OCI-LY7 (cell line): ENCODE data around the gene POT1. TPM values are rescaled to one million over a fixed set of nuclear protein-coding genes. Genes with fewer than 3 reads are reported as not detected.

Source experiments
- BruUV-seq: library from RNA; stranded (reverse); fragments of 400-500 nt; replicated peaks from 2 replicates; lab custom pipeline; 2021; lab: Mats Ljungman, UMichigan
- CTCF ChIA-PET: fragments of 300-600 bp; sonication (Branson Sonifier 250); formaldehyde crosslinking; loops from one replicate; lab custom pipeline; 2022; ENCODE audit warnings: antibody characterized with exemption; ENCODE audit not compliant: unreplicated experiment; lab: Charles Lee
- POLR2A ChIA-PET: fragments of 300-600 bp; sonication (Branson Sonifier 250); formaldehyde crosslinking; loops from one replicate; lab custom pipeline; 2022; ENCODE audit warnings: antibody characterized with exemption; lab: Charles Lee
- DNase-seq: peaks from one replicate; pipeline ENCODE4 v3.0.0-alpha.2; 2015; ENCODE audit warnings: low spot score
- H2AFZ ChIP-seq: fragments of 200-600 bp; sonication (generic), shearing (Covaris generic); 2 replicates; pipeline ENCODE4 v1.6.1; 2014; ENCODE audit warnings: mild to moderate bottlenecking, antibody characterized with exemption, low read length, moderate library complexity
- H3K27ac ChIP-seq: fragments of 200-600 bp; sonication (generic); 2 replicates; pipeline ENCODE4 v1.5.1; 2014; ENCODE audit warnings: mixed run types, low read depth, mild to moderate bottlenecking, moderate library complexity, low read length, inconsistent platforms; ENCODE audit not compliant: poor library complexity, severe bottlenecking
- H3K36me3 ChIP-seq: fragments of 200-600 bp; sonication (generic); 2 replicates; pipeline ENCODE4 v1.6.1; 2014; ENCODE audit warnings: mild to moderate bottlenecking, antibody characterized with exemption, low read length, moderate library complexity, mixed read lengths; ENCODE audit not compliant: insufficient read depth
- H3K4me1 ChIP-seq: fragments of 200-600 bp; sonication (generic); 2 replicates; pipeline ENCODE4 v1.5.1; 2014; ENCODE audit warnings: mild to moderate bottlenecking, low read length; ENCODE audit not compliant: insufficient read depth, poor library complexity, severe bottlenecking
- H3K4me2 ChIP-seq: fragments of 200-600 bp; sonication (generic); 2 replicates; pipeline ENCODE4 v1.6.1; 2014; ENCODE audit warnings: mild to moderate bottlenecking, low read length
- H3K4me3 ChIP-seq: fragments of 200-600 bp; sonication (generic); 2 replicates; pipeline ENCODE4 v1.5.1; 2014; ENCODE audit warnings: mild to moderate bottlenecking, low read depth, low read length; ENCODE audit not compliant: poor library complexity, severe bottlenecking
- H3K79me2 ChIP-seq: fragments of 200-600 bp; sonication (generic); 2 replicates; pipeline ENCODE4 v1.6.1; 2016; ENCODE audit warnings: low read depth, mild to moderate bottlenecking, low read length, moderate library complexity, mixed read lengths; ENCODE audit not compliant: insufficient read depth
- H3K9me2 ChIP-seq: fragments of 200-600 bp; sonication (generic); 2 replicates; pipeline ENCODE4 v1.6.1; 2016; ENCODE audit warnings: mild to moderate bottlenecking, low read length, mixed read lengths; ENCODE audit not compliant: insufficient read depth
- H3K9me3 ChIP-seq: fragments of 200-600 bp; sonication (generic); 2 replicates; pipeline ENCODE4 v1.6.1; 2014; ENCODE audit warnings: mild to moderate bottlenecking, mixed run types, low read length, mixed read lengths
- H4K20me1 ChIP-seq: fragments of 200-600 bp; sonication (generic); 2 replicates; pipeline ENCODE4 v1.6.1; 2014; ENCODE audit warnings: mild to moderate bottlenecking, antibody characterized with exemption, low read length, moderate library complexity, mixed read lengths; ENCODE audit not compliant: insufficient read depth
- EZH2phosphoT487 ChIP-seq: fragments of 200-600 bp; sonication (generic); IDR thresholded peaks from 2 replicates; pipeline ENCODE4 v1.6.1; 2018; ENCODE audit warnings: low read depth, borderline replicate concordance, mild to moderate bottlenecking, mixed run types, antibody characterized with exemption, low read length, moderate library complexity, mixed read lengths
- intact Hi-C: fragments of 100-400 bp; cut with micrococcal nuclease; formaldehyde crosslinking; loops from one replicate; pipeline ENCODE4 v1.10.0; 2022; ENCODE audit not compliant: unreplicated experiment
- total RNA-seq, 2 experiments: library from RNA; depleted of rRNA in 1 of 2; stranded (reverse); fragments of >200 nt in 1 of 2; shearing (Covaris generic) in 1 of 2; gene quantifications; 2 replicates each; pipeline ENCODE4 v1.2.3, GENCODE V29; 2014 to 2022
- TF ChIP-seq, protein P1 (sequence below): fragments of 200-600 bp; sonication (generic); conservative IDR thresholded peaks from 2 replicates; pipeline ENCODE4 v1.5.1; 2014; ENCODE audit warnings: mild to moderate bottlenecking, antibody characterized with exemption, low read length, moderate library complexity, mixed read lengths

POT1 gene
- total RNA-seq, 2 experiments from 2014 or later, result 34.7 to 46.5 TPM

DNA sequence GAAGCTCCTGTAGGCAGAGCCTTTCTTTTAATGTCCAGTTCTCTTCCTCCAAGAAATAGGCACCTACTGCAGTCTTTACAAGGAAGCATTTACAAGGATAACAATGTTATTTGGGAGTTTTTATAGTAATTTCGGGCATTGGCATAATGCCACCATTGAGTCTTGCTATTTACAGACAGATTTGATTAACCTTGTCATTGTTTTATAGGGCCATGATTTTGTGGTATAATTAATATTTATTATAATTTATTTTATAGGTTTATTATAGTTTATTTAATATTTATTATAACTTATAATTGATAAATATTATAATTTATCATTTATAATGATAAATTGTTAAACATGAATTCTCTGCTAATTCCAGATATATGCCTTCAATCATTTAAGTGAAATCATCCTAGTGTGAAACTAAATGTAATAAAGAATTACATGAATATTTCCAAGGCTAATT, 573 bp upstream of the POT1 start:
- H3K27ac ChIP-seq, result peak overlapping the region; percentile 67
- H2AFZ ChIP-seq, result peak overlapping the region; percentile 79; the same call in 1 of the 2 replicates
- TSS peak; percentile 87 for BruUV-seq
- CTCF ChIA-PET, result no interaction called here
- no peak for TF ChIP-seq EZH2phosphoT487
- TF ChIP-seq, protein P1, sequence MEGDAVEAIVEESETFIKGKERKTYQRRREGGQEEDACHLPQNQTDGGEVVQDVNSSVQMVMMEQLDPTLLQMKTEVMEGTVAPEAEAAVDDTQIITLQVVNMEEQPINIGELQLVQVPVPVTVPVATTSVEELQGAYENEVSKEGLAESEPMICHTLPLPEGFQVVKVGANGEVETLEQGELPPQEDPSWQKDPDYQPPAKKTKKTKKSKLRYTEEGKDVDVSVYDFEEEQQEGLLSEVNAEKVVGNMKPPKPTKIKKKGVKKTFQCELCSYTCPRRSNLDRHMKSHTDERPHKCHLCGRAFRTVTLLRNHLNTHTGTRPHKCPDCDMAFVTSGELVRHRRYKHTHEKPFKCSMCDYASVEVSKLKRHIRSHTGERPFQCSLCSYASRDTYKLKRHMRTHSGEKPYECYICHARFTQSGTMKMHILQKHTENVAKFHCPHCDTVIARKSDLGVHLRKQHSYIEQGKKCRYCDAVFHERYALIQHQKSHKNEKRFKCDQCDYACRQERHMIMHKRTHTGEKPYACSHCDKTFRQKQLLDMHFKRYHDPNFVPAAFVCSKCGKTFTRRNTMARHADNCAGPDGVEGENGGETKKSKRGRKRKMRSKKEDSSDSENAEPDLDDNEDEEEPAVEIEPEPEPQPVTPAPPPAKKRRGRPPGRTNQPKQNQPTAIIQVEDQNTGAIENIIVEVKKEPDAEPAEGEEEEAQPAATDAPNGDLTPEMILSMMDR, result no peak
- intact Hi-C loops, result no loop called here
- DNase-seq, result no peak
- peak overlapping the region; percentile 97 for H3K4me2 ChIP-seq
- H3K9me3 ChIP-seq, result no peaks in the 10 kb centered on the region
- H3K36me3 ChIP-seq, result peaks cover 23% of the 10 kb centered on the region
- peak overlapping the region; percentile 77 for H3K4me3 ChIP-seq
- peaks cover 36% of the 10 kb centered on the region for H3K79me2 ChIP-seq
- no peaks in the 10 kb centered on the region; the same call in 1 of the 2 replicates for H4K20me1 ChIP-seq
- peaks cover 7% of the 10 kb centered on the region for H3K4me1 ChIP-seq
- no peaks in the 10 kb centered on the region for H3K9me2 ChIP-seq
- POLR2A ChIA-PET, result interaction anchor here (0.6 to 3.0 kb wide), 6 partner anchors 8 to 1148 kb away, joined by 3 to 20 read pairs (median 4); no protein-coding TSS in a partner anchor

GRCh38 chr7:124924906-124925305, 4.7 kb downstream of the POT1 start:
- H3K4me1 ChIP-seq, result peaks cover 11% of the 10 kb centered on the region
- ChIA-PET POLR2A (no interaction called here), CTCF (no interaction called here)
- H3K36me3 ChIP-seq, result peaks cover 38% of the 10 kb centered on the region
- no TSS peak for BruUV-seq
- no peaks in the 10 kb centered on the region; the same call in 1 of the 2 replicates for H3K9me3 ChIP-seq
- H3K9me2 ChIP-seq, result no peaks in the 10 kb centered on the region
- H3K79me2 ChIP-seq, result peaks cover 84% of the 10 kb centered on the region
- intact Hi-C loops, result loop anchor here (10.0 kb wide), 1 partner anchor 1180 kb away; the partner anchor contains the start of gene WASL
- no peak for DNase-seq
- H3K27ac ChIP-seq, result no peak overlapping the region
- H4K20me1 ChIP-seq, result peaks cover 6% of the 10 kb centered on the region; the same call in 1 of the 2 replicates
- no peak for TF ChIP-seq EZH2phosphoT487
- TF ChIP-seq, protein P1, result no peak
- H2AFZ ChIP-seq, result no peak overlapping the region
- no peak overlapping the region for H3K4me3 ChIP-seq
- no peak overlapping the region for H3K4me2 ChIP-seq

- POLR2A ChIA-PET, result interaction anchor here (0.8 to 2.8 kb wide), 2 partner anchors 8 to 13 kb away, joined by 3 to 10 read pairs; partner anchors contain the start of gene POT1
- no peak overlapping the region for H3K4me2 ChIP-seq
- no peak for TF ChIP-seq EZH2phosphoT487
- TF ChIP-seq, protein P1, result no peak
- H3K4me1 ChIP-seq, result peaks cover 3% of the 10 kb centered on the region
- no peak overlapping the region for H3K27ac ChIP-seq
- intact Hi-C loops, result loop anchor here (10.0 kb wide), 1 partner anchor 1177 kb away; the partner anchor contains the start of gene WASL
- no peak overlapping the region for H2AFZ ChIP-seq
- 0 out of 2 replicates have a peak, but pooled peaks cover 6% of the 10 kb centered on the region for H4K20me1 ChIP-seq
- H3K4me3 ChIP-seq, result no peak overlapping the region
- H3K36me3 ChIP-seq, result peaks cover 48% of the 10 kb centered on the region
- no peaks in the 10 kb centered on the region for H3K9me2 ChIP-seq
- CTCF ChIA-PET, result no interaction called here
- H3K79me2 ChIP-seq, result peaks cover 74% of the 10 kb centered on the region
- no TSS peak for BruUV-seq
- no peak for DNase-seq
- H3K9me3 ChIP-seq, result no peaks in the 10 kb centered on the region; the same call in 1 of the 2 replicates
Observed at GRCh38 chr7:124922200-124922599, 7.4 kb downstream of the POT1 start.
